HK-2 (cell line): Measurements from ENCODE around the gene MLLT6.

Experiments
- DNase-seq: peaks from one replicate; pipeline ENCODE4 v3.0.0-alpha.2; 2018; ENCODE audit not compliant: unreplicated experiment

The MLLT6 gene

DNA sequence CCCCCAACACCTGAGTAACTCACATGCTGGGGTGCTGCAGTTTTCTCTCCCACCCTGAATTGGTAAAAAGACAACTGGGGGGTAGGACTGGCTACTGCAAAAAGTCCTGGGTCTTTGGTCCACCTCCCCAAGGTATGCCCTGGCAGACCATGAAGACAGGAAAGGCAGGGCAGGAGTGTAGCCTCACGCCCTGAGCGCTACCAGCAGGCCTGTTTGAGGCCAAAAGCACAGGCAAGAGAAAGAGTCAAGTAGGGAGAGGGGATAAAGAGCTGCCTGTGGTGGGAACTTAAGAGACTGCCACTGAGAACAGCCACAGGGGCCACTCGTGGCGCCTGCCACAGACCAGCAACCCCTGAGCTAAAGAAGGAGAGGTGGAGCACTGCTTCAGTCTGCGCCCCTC, 61.3 kb downstream of the MLLT6 start:
- no peak for DNase-seq

DNA sequence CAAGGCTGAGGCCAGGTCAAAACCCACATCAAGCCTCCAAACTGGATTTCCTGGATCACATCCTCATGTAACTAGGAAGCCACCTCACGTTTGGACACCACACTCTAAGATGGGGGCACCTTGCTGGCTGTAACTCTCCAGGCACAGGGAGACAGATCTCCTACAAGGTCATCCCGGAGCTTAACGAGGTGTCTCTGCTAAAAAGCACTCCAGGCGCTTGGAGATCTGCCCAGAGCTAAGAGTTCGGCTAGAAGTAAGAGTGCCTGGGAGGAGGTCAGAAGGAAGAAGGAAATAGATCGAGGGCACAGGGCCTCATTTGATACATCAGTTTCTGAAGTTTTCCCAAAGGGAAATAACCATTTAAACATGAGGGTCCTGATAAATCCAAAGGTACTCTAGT, 63.3 kb downstream of the MLLT6 start:
- DNase-seq, result no peak

- no peak for DNase-seq
Measured at GRCh38 chr17:38773258-38773657, 68.2 kb downstream of the MLLT6 start.

- DNase-seq, result no peak
Measured at GRCh38 chr17:38777641-38778250, 72.7 kb downstream of the MLLT6 start.
